Esophagus squamous epithelium (tissue), 5 donors: Measurements from ENCODE around the gene LARGE1. TPM values are rescaled to one million over a fixed set of nuclear protein-coding genes. Genes with fewer than 3 reads are reported as not detected.

Experiments
- DNase-seq: peaks from one replicate; lab custom pipeline; 2025; lab: John Stamatoyannopoulos, UW
- H3K27ac ChIP-seq, 4 donors: fragments of 200-600 bp; sonication (generic); one replicate each; pipeline ENCODE4 v1.5.1; 2016 to 2019; ENCODE audit warnings: mild to moderate bottlenecking in 1 of 4
- H3K27me3 ChIP-seq, 4 donors: fragments of 200-600 bp; sonication (generic); 1 replicate in 3 of 4; 2 replicates in 1 of 4; pipeline versions ENCODE4 v1.5.1 to v1.6.0; 2017 to 2021; ENCODE audit warnings: antibody characterized with exemption in 1 of 4
- H3K36me3 ChIP-seq, 3 donors: fragments of 200-600 bp; sonication (generic); one replicate each; pipeline ENCODE4 v1.5.1; 2016 to 2019
- H3K4me1 ChIP-seq, 3 donors: fragments of 200-600 bp; sonication (generic); one replicate each; pipeline ENCODE4 v1.5.1; 2017 to 2019
- H3K4me3 ChIP-seq, 4 donors: fragments of 200-600 bp; sonication (generic); 1 replicate in 3 of 4; 2 replicates in 1 of 4; pipeline ENCODE4 v1.5.1; 2016 to 2019; ENCODE audit warnings: mild to moderate bottlenecking in 2 of 4, moderate library complexity in 1 of 4
- H3K9me3 ChIP-seq, 3 donors: fragments of 200-600 bp; sonication (generic); one replicate each; pipeline ENCODE4 v1.5.1; 2016 to 2019
- CTCF ChIP-seq, 6 experiments: fragments of 450-650 bp in 4 of 6; fragments of 200-600 bp in 2 of 6; sonication (generic) in 2 of 6; IDR thresholded peaks; one replicate each; pipeline ENCODE4 v1.5.1; 2016 to 2019; ENCODE audit warnings: antibody characterized with exemption in 6 of 6, mild to moderate bottlenecking in 4 of 6, moderate library complexity in 4 of 6
- POLR2A ChIP-seq, 4 donors: fragments of 450-650 bp; IDR thresholded peaks; one replicate each; pipeline ENCODE4 v1.6.1; 2017; ENCODE audit warnings: antibody characterized with exemption in 4 of 4, mild to moderate bottlenecking in 4 of 4, moderate library complexity in 3 of 4
- WGBS, 2 donors: methylation state at CpG; one replicate each; pipeline ENCODE4 v1.1.5; 2018; 5-methylcytosine and 5-hydroxymethylcytosine counted together
- intact Hi-C: fragments of 100-400 bp; cut with DNase I; formaldehyde crosslinking; loops from one replicate; pipeline ENCODE4 v1.15.0; 2022
- total RNA-seq, 4 donors: library from RNA; depleted of rRNA; stranded (reverse); fragments of >200 nt; gene quantifications; one replicate each; pipeline ENCODE4 v1.1.0, GENCODE V29; 2016
- donor health status: DM: yes; HTN: yes; CAD: no.

Gene LARGE1
- total RNA-seq, 4 donors from 2014 or later, result 5.2 to 15.1 (median 6.6) TPM

DNA sequence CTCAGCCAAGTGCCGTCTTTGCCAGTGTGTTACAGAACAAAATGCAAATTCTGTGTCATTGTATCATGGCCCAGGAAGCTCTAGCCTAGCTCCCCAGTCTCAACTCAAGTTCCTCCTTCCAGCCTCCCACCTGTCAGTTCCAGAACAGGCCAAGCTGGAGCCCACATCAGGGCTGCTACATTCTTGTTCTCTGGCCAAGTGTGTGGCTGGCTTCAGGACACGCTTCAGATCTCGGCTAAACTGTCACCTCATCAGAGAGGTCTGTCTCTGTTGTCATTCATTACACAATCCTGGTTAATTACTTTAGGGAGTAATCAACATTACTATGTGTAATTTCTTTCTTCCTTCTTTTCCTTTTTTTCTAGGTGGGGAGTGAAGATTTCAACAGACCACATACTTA, 515.1 kb downstream of the LARGE1 start:
- no peak for DNase-seq
- TF ChIP-seq POLR2A (IDR thresholded peaks at IDR 0.05), result no peak
- TF ChIP-seq CTCF (IDR thresholded peaks at IDR 0.05), result no peak
- no peaks in the 10 kb centered on the region for H3K27me3 ChIP-seq
- WGBS, 2 donors, result 49 to 57% methylated on average over 3 of the region's 3 CpGs
- H3K4me3 ChIP-seq, result no peak overlapping the region
- intact Hi-C loops, result no loop called here
- no peaks in the 10 kb centered on the region for H3K4me1 ChIP-seq
- H3K36me3 ChIP-seq, result no peaks in the 10 kb centered on the region
- H3K27ac ChIP-seq, result no peak overlapping the region
- no peaks in the 10 kb centered on the region for H3K9me3 ChIP-seq

DNA sequence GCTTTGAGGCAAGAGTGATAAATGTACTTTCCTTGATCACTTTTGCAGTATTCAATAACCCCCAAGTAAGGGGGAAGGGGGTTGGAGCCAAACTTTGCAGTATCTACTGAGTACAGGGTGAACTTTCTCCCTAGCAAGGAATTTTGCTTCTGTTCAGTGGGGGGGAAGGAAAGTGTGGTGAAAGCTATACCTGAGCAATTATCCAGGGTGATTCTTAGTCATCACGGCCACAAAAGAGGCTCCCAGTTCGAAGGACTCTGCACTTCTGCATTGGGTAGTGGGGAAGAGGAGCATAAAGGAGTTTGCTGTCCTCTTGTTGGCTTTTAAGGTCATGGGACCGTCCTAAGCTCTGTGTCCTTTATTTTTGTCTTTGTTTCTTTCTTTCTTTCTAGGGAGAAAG, 515.6 kb downstream of the LARGE1 start:
- H3K27me3 ChIP-seq, result no peaks in the 10 kb centered on the region
- WGBS, 2 donors, result 86 to 89% methylated on average over 3 of the region's 3 CpGs
- TF ChIP-seq POLR2A (IDR thresholded peaks at IDR 0.05) (no peak), CTCF (IDR thresholded peaks at IDR 0.05) (no peak)
- DNase-seq, result no peak
- H3K36me3 ChIP-seq, result no peaks in the 10 kb centered on the region
- H3K9me3 ChIP-seq, result no peaks in the 10 kb centered on the region
- H3K4me3 ChIP-seq, result no peak overlapping the region
- H3K4me1 ChIP-seq, result no peaks in the 10 kb centered on the region
- no peak overlapping the region for H3K27ac ChIP-seq
- intact Hi-C loops, result no loop called here

DNA sequence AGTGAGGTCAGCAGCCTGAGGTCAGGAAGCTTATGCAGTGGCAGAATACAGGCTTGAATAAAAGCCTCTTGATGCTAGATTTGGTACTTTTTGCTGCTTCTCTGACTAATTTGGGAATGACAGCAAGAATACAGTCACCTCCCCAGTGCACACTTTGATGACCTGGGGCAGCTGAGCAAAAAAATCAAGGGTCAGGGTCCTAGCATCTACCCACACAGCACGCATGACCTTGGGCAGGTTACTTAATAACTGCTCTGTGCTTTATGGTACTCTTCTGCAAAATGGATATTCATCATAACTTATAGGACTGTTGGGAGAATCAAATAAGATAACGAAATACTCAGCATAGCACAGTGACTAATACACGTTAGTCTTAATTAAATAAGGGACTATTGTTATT, 518.0 kb downstream of the LARGE1 start:
- no peak overlapping the region for H3K4me3 ChIP-seq
- H3K9me3 ChIP-seq, result no peaks in the 10 kb centered on the region
- intact Hi-C loops, result no loop called here
- no peak overlapping the region for H3K27ac ChIP-seq
- 86 to 98% methylated on average over 2 to 3 of the region's 3 CpGs for WGBS, 2 donors
- H3K36me3 ChIP-seq, result no peaks in the 10 kb centered on the region
- DNase-seq, result no peak
- H3K4me1 ChIP-seq, result no peaks in the 10 kb centered on the region
- no peaks in the 10 kb centered on the region for H3K27me3 ChIP-seq
- no peak for TF ChIP-seq POLR2A (IDR thresholded peaks at IDR 0.05)
- no peak for TF ChIP-seq CTCF (IDR thresholded peaks at IDR 0.05)

DNA sequence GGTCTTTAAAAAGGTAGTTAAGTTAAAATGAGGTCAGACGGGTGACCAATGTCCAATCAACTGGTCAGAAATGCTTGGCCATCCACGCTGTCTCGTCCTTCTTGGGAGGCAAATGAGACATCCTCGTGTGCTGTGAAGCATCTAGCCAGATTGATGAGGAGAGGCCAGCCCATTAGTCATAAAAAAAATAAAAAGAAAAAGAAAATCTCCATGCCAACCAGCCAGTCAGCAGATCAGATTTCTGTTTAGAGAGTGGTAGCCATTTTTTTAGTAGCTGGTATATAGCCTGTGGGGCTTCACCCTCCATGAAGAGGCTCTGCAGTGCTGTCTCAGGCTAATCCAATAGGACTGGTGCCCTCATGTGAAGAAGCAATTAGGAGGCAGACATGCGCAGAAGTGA, 519.0 kb downstream of the LARGE1 start:
- WGBS, 2 donors, result 86 to 92% methylated on average over 5 of the region's 5 CpGs

DNA sequence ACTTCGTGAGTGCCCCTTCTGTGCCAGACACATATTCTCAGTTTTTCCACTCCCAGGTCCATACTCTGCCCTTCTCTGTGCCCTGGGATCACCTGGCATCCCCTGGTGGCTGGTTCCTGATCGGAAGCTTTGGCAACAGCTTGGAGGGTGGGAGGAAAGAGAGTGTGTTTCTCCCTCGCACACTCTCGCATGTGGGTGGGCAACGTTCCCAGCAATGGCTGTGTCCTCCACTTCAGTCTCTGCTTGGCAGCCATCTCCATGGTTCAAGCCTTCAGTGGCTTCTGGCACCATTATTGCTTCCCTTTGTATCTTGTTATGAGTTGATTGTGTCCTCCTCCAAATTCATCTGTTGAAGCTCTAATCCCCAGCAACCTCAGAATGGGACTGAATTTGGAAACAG, 519.4 kb downstream of the LARGE1 start:
- Histone ChIP-seq H3K27ac (no peak overlapping the region), H3K9me3 (no peaks in the 10 kb centered on the region), H3K4me1 (no peaks in the 10 kb centered on the region), H3K4me3 (no peak overlapping the region), H3K36me3 (no peaks in the 10 kb centered on the region), H3K27me3 (no peaks in the 10 kb centered on the region)
- DNase-seq, result no peak
- 70 to 76% methylated on average over 5 of the region's 5 CpGs for WGBS, 2 donors
- TF ChIP-seq CTCF (IDR thresholded peaks at IDR 0.05) (no peak), POLR2A (IDR thresholded peaks at IDR 0.05) (no peak)
- intact Hi-C loops, result no loop called here

More for the DNA sequence above, 519.0 kb downstream of the LARGE1 start:
- Histone ChIP-seq H3K36me3 (no peaks in the 10 kb centered on the region), H3K4me3 (no peak overlapping the region), H3K27me3 (no peaks in the 10 kb centered on the region), H3K4me1 (no peaks in the 10 kb centered on the region), H3K27ac (no peak overlapping the region), H3K9me3 (no peaks in the 10 kb centered on the region)
- TF ChIP-seq CTCF (IDR thresholded peaks at IDR 0.05) (no peak), POLR2A (IDR thresholded peaks at IDR 0.05) (no peak)
- no peak for DNase-seq
- intact Hi-C loops, result no loop called here
